Lower leg skin (tissue), 4 donors: ENCODE data around the gene SCAMP2. TPM values are rescaled to one million over a fixed set of nuclear protein-coding genes. Genes with fewer than 3 reads are reported as not detected.

Experiments used
- DNase-seq, 2 donors: peaks; one replicate each; pipeline ENCODE4 v3.0.0-alpha.2; 2019; ENCODE audit warnings: low spot score in 2 of 2
- H3K4me3 ChIP-seq: fragments of 200-600 bp; sonication (generic); 2 replicates; pipeline ENCODE4 v1.5.1; 2017; ENCODE audit warnings: mild to moderate bottlenecking, low read depth; ENCODE audit not compliant: poor library complexity, severe bottlenecking
- CTCF ChIP-seq, 3 donors: fragments of 450-650 bp; IDR thresholded peaks; one replicate each; pipeline ENCODE4 v1.5.1; 2016; ENCODE audit warnings: antibody characterized with exemption in 3 of 3, mild to moderate bottlenecking in 3 of 3, moderate library complexity in 2 of 3
- POLR2A ChIP-seq, 2 donors: fragments of 450-650 bp; IDR thresholded peaks; one replicate each; pipeline ENCODE4 v1.6.1; 2016 to 2017; ENCODE audit warnings: antibody characterized with exemption in 2 of 2, mild to moderate bottlenecking in 1 of 2, moderate library complexity in 1 of 2
- WGBS, 2 donors: methylation state at CpG; one replicate each; pipeline ENCODE4 v1.1.5; 2018; 5-methylcytosine and 5-hydroxymethylcytosine counted together
- intact Hi-C: fragments of 100-400 bp; cut with DNase I; formaldehyde crosslinking; loops from one replicate; pipeline ENCODE4 v1.15.0; 2023; ENCODE audit warnings: low total_unique reads
- total RNA-seq, 4 donors: library from RNA; depleted of rRNA; stranded (reverse); fragments of >200 nt; gene quantifications; one replicate each; pipeline ENCODE4 v1.1.0, GENCODE V29; 2016

The SCAMP2 gene
- total RNA-seq, 4 donors from 2014 or later, result 97.2 to 134 (median 107) TPM

- intact Hi-C loops, result loop anchor here (10.0 kb wide), 1 partner anchor 53 kb away; the partner anchor contains the start of gene MPI
- no peak for DNase-seq
- WGBS, 2 donors, result 72 to 84% methylated on average over 14 of the region's 14 CpGs
- TF ChIP-seq POLR2A (IDR thresholded peaks at IDR 0.05) (no peak), CTCF (IDR thresholded peaks at IDR 0.05) (no peak)
- no peak overlapping the region for H3K4me3 ChIP-seq
Measured at GRCh38 chr15:74841891-74842373, 31.2 kb downstream of the SCAMP2 start.

- TF ChIP-seq CTCF (IDR thresholded peaks at IDR 0.05) (no peak), POLR2A (IDR thresholded peaks at IDR 0.05) (no peak)
- DNase-seq, result no peak
- intact Hi-C loops, result loop anchor here (10.0 kb wide), 1 partner anchor 54 kb away; the partner anchor contains the start of gene MPI
- no peak overlapping the region for H3K4me3 ChIP-seq
- 79 to 86% methylated on average over 9 of the region's 9 CpGs for WGBS, 2 donors
Measured at GRCh38 chr15:74840851-74841775, 32.1 kb downstream of the SCAMP2 start.

- no peak overlapping the region for H3K4me3 ChIP-seq
- WGBS, 2 donors, result 86% methylated on average over 31 of the region's 31 CpGs
- TF ChIP-seq CTCF (IDR thresholded peaks at IDR 0.05) (no peak), POLR2A (IDR thresholded peaks at IDR 0.05) (no peak)
- no peak for DNase-seq
- intact Hi-C loops, result loop anchor here (10.0 kb wide), 1 partner anchor 55 kb away; the partner anchor contains the start of gene MPI
Measured at GRCh38 chr15:74839526-74840395, 33.4 kb downstream of the SCAMP2 start.

- DNase-seq, result no peak
- H3K4me3 ChIP-seq, result no peak overlapping the region
- TF ChIP-seq CTCF (IDR thresholded peaks at IDR 0.05) (no peak), POLR2A (IDR thresholded peaks at IDR 0.05) (no peak)
- intact Hi-C loops, result no loop called here
- WGBS, 2 donors, result 88 to 89% methylated on average over 11 of the region's 11 CpGs
Measured at GRCh38 chr15:74838746-74839525, 34.2 kb downstream of the SCAMP2 start.

GRCh38 chr15:74838137-74838516 lies 35.0 kb downstream of the SCAMP2 start:
- H3K4me3 ChIP-seq, result no peak overlapping the region
- WGBS, 2 donors, result 88 to 97% methylated on average over 7 to 10 of the region's 10 CpGs
- DNase-seq, result no peak
- TF ChIP-seq POLR2A (IDR thresholded peaks at IDR 0.05) (no peak), CTCF (IDR thresholded peaks at IDR 0.05) (no peak)
- intact Hi-C loops, result no loop called here
